PC-9 (cell line): ENCODE measurements around the gene GIGYF2. TPM values are rescaled to one million over a fixed set of nuclear protein-coding genes. Genes with fewer than 3 reads are reported as not detected.

Experiments used
- BruUV-seq: library from RNA; stranded (reverse); fragments of 400-500 nt; replicated peaks from 2 replicates; lab custom pipeline; 2021; lab: Mats Ljungman, UMichigan
- CTCF ChIA-PET: fragments of 300-600 bp; sonication (Branson Sonifier 250); formaldehyde crosslinking; loops from one replicate; lab custom pipeline; 2022; ENCODE audit warnings: antibody characterized with exemption; lab: Charles Lee
- POLR2A ChIA-PET: fragments of 300-600 bp; sonication (Branson Sonifier 250); formaldehyde crosslinking; loops from one replicate; lab custom pipeline; 2022; ENCODE audit warnings: antibody characterized with exemption; ENCODE audit not compliant: unreplicated experiment; lab: Charles Lee
- DNase-seq, 2 experiments: peaks; one replicate each; pipeline versions ENCODE4 v3.0.0 to v3.0.0-alpha.2; 2015 to 2022; ENCODE audit warnings: mixed read lengths in 1 of 2
- H2AFZ ChIP-seq: fragments of 200-600 bp; sonication (generic); 2 replicates; pipeline ENCODE4 v1.8.1; 2017; ENCODE audit warnings: antibody characterized with exemption
- H3F3A ChIP-seq: fragments of 200-600 bp; sonication (generic); 2 replicates; pipeline ENCODE4 v1.8.1; 2017; ENCODE audit warnings: antibody characterized with exemption, mild to moderate bottlenecking, low read depth; ENCODE audit not compliant: insufficient read depth
- H3K27ac ChIP-seq: fragments of 200-600 bp; sonication (generic); 2 replicates; pipeline ENCODE4 v1.6.1; 2016; ENCODE audit warnings: mixed run types
- H3K27me3 ChIP-seq: fragments of 200-600 bp; sonication (generic); 2 replicates; pipeline ENCODE4 v1.6.1; 2016; ENCODE audit warnings: low read depth, mixed run types; ENCODE audit not compliant: insufficient read depth
- H3K36me3 ChIP-seq: fragments of 200-600 bp; sonication (generic); 2 replicates; pipeline ENCODE4 v1.6.1; 2016; ENCODE audit warnings: low read depth, mixed run types
- H3K4me1 ChIP-seq: fragments of 200-600 bp; sonication (generic); replicated peaks from 2 replicates; pipeline ENCODE4 v1.6.1; 2016; ENCODE audit warnings: mixed run types; ENCODE audit not compliant: insufficient read depth
- H3K4me2 ChIP-seq: fragments of 200-600 bp; sonication (generic); 2 replicates; pipeline ENCODE4 v1.6.1; 2017; ENCODE audit warnings: mixed run types
- H3K4me3 ChIP-seq: fragments of 200-600 bp; sonication (generic); 2 replicates; pipeline ENCODE4 v1.6.1; 2016; ENCODE audit warnings: mixed run types
- H3K79me2 ChIP-seq: fragments of 200-600 bp; sonication (generic); 2 replicates; pipeline ENCODE4 v1.6.1; 2017; ENCODE audit warnings: low read depth, mixed run types
- H3K9me2 ChIP-seq: fragments of 200-600 bp; sonication (generic); 2 replicates; pipeline ENCODE4 v1.8.1; 2017; ENCODE audit warnings: mild to moderate bottlenecking; ENCODE audit not compliant: insufficient read depth
- H3K9me3 ChIP-seq: fragments of 200-600 bp; sonication (generic); 2 replicates; pipeline ENCODE4 v1.8.1; 2016; ENCODE audit warnings: low read depth; ENCODE audit not compliant: insufficient read depth
- H4K20me1 ChIP-seq: fragments of 200-600 bp; sonication (generic); 2 replicates; pipeline ENCODE4 v1.8.1; 2017; ENCODE audit not compliant: insufficient read depth
- CTCF ChIP-seq: fragments of 200-600 bp; sonication (generic); conservative IDR thresholded peaks from 2 replicates; pipeline ENCODE4 v1.6.1; 2017; ENCODE audit warnings: mixed run types, antibody characterized with exemption, mild to moderate bottlenecking, moderate library complexity
- EZH2 ChIP-seq: fragments of 200-600 bp; sonication (generic); IDR thresholded peaks from 2 replicates; pipeline ENCODE4 v1.8.0; 2017; ENCODE audit warnings: antibody characterized with exemption, low read depth
- intact Hi-C: fragments of 100-400 bp; cut with micrococcal nuclease; formaldehyde crosslinking; loops from one replicate; pipeline ENCODE4 v1.10.0; 2022; ENCODE audit not compliant: unreplicated experiment
- total RNA-seq: library from RNA; stranded (reverse); gene quantifications from 2 replicates; pipeline ENCODE4 v1.2.3, GENCODE V29; 2021

The GIGYF2 gene
- total RNA-seq, 1 experiment from 2014 or later = 86.4 TPM

GRCh38 chr2:232659359-232659758 lies 37.8 kb upstream of the GIGYF2 start:
- H3K4me3 ChIP-seq = no peak overlapping the region
- no peaks in the 10 kb centered on the region for H3K36me3 ChIP-seq
- no peaks in the 10 kb centered on the region for H3K9me2 ChIP-seq
- POLR2A ChIA-PET = no interaction called here
- intact Hi-C loops = no loop called here
- no peaks in the 10 kb centered on the region for H3K27me3 ChIP-seq
- H2AFZ ChIP-seq = no peak overlapping the region
- 0 out of 2 replicates have a peak overlapping the region, but pooled peaks have one; percentile 14 for H3K27ac ChIP-seq
- no TSS peak for BruUV-seq
- no peaks in the 10 kb centered on the region for H3K79me2 ChIP-seq
- peak in 1 of 2 experiments; percentile 41 for DNase-seq
- H3K4me1 ChIP-seq = peaks cover 40% of the 10 kb centered on the region
- TF ChIP-seq CTCF (no peak), EZH2 (no peak)
- CTCF ChIA-PET = no interaction called here
- no peaks in the 10 kb centered on the region for H3K9me3 ChIP-seq
- peaks cover 32% of the 10 kb centered on the region for H3F3A ChIP-seq
- no peaks in the 10 kb centered on the region for H4K20me1 ChIP-seq
- no peak overlapping the region for H3K4me2 ChIP-seq

GRCh38 chr2:232662486-232663260 lies 34.5 kb upstream of the GIGYF2 start:
- TF ChIP-seq CTCF (no peak), EZH2 (no peak)
- H3K36me3 ChIP-seq = no peaks in the 10 kb centered on the region
- H3K4me1 ChIP-seq = peaks cover 54% of the 10 kb centered on the region
- intact Hi-C loops = no loop called here
- no peaks in the 10 kb centered on the region for H3K9me2 ChIP-seq
- peak overlapping the region; percentile 93 for H3K27ac ChIP-seq
- H3K9me3 ChIP-seq = no peaks in the 10 kb centered on the region
- H3F3A ChIP-seq = peaks cover 35% of the 10 kb centered on the region
- H2AFZ ChIP-seq = peak overlapping the region; percentile 50; the same call in 1 of the 2 replicates
- ChIA-PET CTCF (no interaction called here), POLR2A (no interaction called here)
- no peaks in the 10 kb centered on the region for H4K20me1 ChIP-seq
- DNase-seq = peak; percentile 51 to 95
- H3K4me2 ChIP-seq = peak overlapping the region; percentile 63
- H3K27me3 ChIP-seq = no peaks in the 10 kb centered on the region
- H3K79me2 ChIP-seq = no peaks in the 10 kb centered on the region
- BruUV-seq = no TSS peak
- peak overlapping the region; percentile 11; the same call in 1 of the 2 replicates for H3K4me3 ChIP-seq

DNA sequence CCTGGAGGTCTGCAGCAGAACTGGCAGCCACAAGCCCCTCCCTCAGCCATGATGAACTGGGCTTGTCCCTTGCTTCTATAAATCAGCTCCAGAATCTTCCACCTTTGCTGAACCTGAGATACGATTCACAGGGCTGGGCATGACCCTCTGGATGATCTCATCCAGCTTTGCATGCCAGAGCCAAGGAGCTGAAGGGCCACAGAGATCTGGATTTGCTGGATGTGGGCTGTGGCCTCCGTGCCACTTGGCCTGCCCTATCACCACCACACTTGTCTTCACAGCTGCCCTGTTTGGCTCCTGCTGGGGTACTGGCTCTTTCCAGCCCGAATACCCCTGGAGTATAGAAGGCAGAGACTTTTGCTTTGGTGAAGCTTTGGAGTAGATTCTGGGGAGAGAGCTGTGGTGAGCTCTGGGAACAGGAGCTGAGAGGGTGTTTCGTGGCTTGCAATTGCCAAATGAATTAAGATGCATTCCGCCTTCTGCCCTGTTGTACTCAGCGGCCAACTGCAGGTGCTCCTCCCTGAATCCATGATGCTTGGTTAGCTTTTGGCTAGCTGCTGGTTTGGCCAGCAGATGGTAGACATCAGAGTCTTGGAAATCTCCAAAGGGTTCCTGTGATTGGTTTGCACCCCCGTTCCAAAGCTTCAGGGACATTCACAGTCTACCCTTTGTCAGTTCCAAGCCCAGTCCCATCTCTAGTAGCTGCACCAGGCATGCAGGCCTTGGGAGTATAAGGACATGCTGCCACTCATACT lies 30.9 kb upstream of the GIGYF2 start:
- CTCF ChIA-PET = no interaction called here
- peaks cover 41% of the 10 kb centered on the region for H3K4me1 ChIP-seq

More for the DNA sequence above, 30.9 kb upstream of the GIGYF2 start:
- no TSS peak for BruUV-seq
- H3K4me3 ChIP-seq = no peak overlapping the region
- no peak overlapping the region for H3K27ac ChIP-seq
- TF ChIP-seq CTCF = no peak
- TF ChIP-seq EZH2 = no peak
- H3K9me3 ChIP-seq = no peaks in the 10 kb centered on the region
- peak; percentile 20 to 54 for DNase-seq
- intact Hi-C loops = no loop called here
- H3F3A ChIP-seq = peaks cover 25% of the 10 kb centered on the region
- no peaks in the 10 kb centered on the region for H3K9me2 ChIP-seq
- H3K4me2 ChIP-seq = peak overlapping the region; percentile 21
- no peak overlapping the region for H2AFZ ChIP-seq
- H3K27me3 ChIP-seq = no peaks in the 10 kb centered on the region
- H4K20me1 ChIP-seq = no peaks in the 10 kb centered on the region
- no peaks in the 10 kb centered on the region for H3K36me3 ChIP-seq
- POLR2A ChIA-PET = interaction anchor here (0.6 kb wide), 1 partner anchor 592 kb away, joined by 4 read pairs; no protein-coding TSS in a partner anchor
- no peaks in the 10 kb centered on the region for H3K79me2 ChIP-seq
